ENCODE measurements around the gene HUNK.

The HUNK gene

GRCh38 chr21:31889460-31889859 lies 16.6 kb downstream of the HUNK start:
- no peak overlapping the region for H3K27ac ChIP-seq
- TF ChIP-seq ZFX (IDR thresholded peaks at IDR 0.05) (no peak), CTCF (conservative IDR thresholded peaks at IDR 0.05) (no peak)

GRCh38 chr21:31892686-31893085 lies 19.9 kb downstream of the HUNK start:
- TF ChIP-seq CTCF (conservative IDR thresholded peaks at IDR 0.05) (no peak), ZFX (IDR thresholded peaks at IDR 0.05) (no peak)
- H3K27ac ChIP-seq = no peak overlapping the region

DNA sequence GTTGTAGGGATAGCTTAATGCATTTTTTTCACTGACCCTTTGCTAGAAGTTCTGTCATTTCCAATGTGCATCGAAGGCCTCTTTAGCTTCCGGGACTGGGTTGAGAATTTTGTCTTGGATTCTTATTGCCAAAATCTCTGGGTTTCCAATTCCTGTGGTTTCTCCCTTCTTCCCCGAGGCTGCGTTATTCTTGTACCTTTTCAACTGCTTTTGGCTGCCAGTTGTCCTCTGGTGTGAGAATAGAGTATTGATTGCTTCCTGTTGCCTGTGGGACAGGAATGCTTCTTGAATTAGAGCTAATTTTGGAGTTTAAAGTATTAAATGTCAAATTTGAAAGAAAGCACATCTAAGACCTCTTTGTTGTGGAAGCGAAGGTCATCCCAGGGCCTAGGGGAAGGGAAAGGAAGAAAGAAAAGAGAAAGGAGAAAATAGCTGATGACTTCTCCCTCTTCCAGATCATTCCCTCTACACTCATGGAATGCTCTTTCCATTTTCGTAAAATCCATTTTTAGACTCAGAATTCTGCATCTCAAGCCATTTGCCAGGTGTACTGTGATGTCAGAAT lies 21.1 kb downstream of the HUNK start:
- TF ChIP-seq ZFX (IDR thresholded peaks at IDR 0.05) (no peak), CTCF (conservative IDR thresholded peaks at IDR 0.05) (no peak)
- H3K27ac ChIP-seq = no peak overlapping the region

- H3K27ac ChIP-seq = no peak overlapping the region
- TF ChIP-seq CTCF (conservative IDR thresholded peaks at IDR 0.05) (no peak), ZFX (IDR thresholded peaks at IDR 0.05) (no peak)
Measured at GRCh38 chr21:31894457-31894856, 21.6 kb downstream of the HUNK start.

DNA sequence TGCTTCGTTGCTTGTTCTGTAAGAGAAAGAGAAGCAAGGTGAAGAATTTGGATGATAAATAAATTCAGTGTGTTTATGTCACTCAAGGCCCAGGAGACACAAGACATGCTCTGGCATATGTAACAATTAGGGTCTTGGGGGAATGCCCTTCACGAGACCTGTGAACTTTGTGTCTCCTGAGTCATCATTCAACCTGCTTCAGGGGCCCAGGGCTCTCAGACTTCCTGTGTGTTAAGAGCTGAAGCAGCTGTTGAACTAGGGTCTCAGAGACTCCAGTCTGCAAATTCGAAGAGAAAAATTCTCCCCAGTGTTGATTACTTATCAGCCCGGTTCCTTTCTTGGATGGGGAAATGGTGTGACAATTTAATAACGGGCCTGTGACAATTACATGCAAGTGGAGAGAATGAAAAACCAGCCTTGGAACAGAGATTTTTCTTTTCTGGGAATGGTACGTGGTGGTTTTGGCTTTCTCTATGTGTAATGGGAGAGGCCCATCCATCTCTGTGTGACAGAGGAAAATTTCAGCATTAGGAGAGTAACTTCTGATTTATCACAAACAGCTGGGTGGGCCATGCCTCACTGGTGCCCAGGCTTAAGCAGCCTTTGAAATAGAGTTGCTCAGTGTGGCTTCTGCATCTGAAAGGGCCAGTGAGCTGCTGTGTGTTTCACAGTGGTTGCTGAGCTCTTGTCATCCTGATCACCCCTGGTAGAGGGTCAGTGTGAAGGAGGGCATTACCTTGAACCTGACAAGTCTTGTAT lies 22.4 kb downstream of the HUNK start:
- no peak overlapping the region for H3K27ac ChIP-seq
- TF ChIP-seq ZFX (IDR thresholded peaks at IDR 0.05) = no peak
- no peak for TF ChIP-seq CTCF (conservative IDR thresholded peaks at IDR 0.05)

- H3K27ac ChIP-seq = no peak overlapping the region
- TF ChIP-seq ZFX (IDR thresholded peaks at IDR 0.05) (no peak), CTCF (conservative IDR thresholded peaks at IDR 0.05) (no peak)
Measured at GRCh38 chr21:31896019-31896418, 23.2 kb downstream of the HUNK start.

DNA sequence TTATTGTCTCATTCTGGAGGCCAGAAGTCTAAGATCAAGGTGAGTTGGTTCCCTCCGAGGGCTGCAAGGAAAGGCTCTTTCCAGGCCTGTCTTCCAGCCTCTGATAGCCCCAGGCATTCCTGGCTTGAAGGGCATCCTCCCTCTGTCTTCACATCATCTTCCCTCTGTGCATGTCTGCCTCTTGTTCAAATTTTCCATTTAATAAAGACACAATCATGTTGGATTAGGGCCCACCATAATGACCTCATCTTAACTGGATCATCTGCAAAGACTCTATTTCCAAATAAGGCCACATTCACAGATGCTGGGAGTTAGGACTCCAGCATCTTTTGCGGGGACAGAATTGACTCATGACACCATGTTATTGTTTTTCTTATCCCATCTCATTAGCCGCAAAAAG lies 24.5 kb downstream of the HUNK start:
- TF ChIP-seq CTCF (conservative IDR thresholded peaks at IDR 0.05) = no peak
- no peak for TF ChIP-seq ZFX (IDR thresholded peaks at IDR 0.05)
- H3K27ac ChIP-seq = no peak overlapping the region

Data from C4-2B (cell line).